ENCODE measurements around the gene PIGX. TPM values are rescaled to one million over a fixed set of nuclear protein-coding genes. Genes with fewer than 3 reads are reported as not detected.
A peak's percentile ranks its signal among the peaks of the same experiment; 100 is the strongest.

Gene PIGX
- total RNA-seq, 1 donor from 2014 or later = 21.8 TPM

GRCh38 chr3:196684548-196685407, 27.4 kb upstream of the PIGX start:
- ChIA-PET POLR2A (interaction anchor here (0.6 to 2.5 kb wide), 16 partner anchors 25 to 537 kb away, joined by 3 to 22 read pairs (median 6); partner anchors contain the start of genes CEP19, NRROS, PAK2 and PIGX), CTCF (interaction anchor here (0.6 to 11.5 kb wide), 10 partner anchors 8 to 156 kb away, joined by 3 to 258 read pairs (median 4); partner anchors contain the start of gene NRROS)
- intact Hi-C loops (cut with micrococcal nuclease) = loop anchor here (1.0 to 5.0 kb wide), 7 partner anchors 13 to 432 kb away; partner anchors contain the start of genes CEP19 and PIGX
- H3K36me3 Mint-ChIP-seq (ENCODE audit: low read depth) = no peaks in the 10 kb centered on the region
- H3K27me3 Mint-ChIP-seq = no peaks in the 10 kb centered on the region
- H3K4me1 Mint-ChIP-seq = peaks cover 30% of the 10 kb centered on the region
- peak overlapping the region; percentile 66 for H3K4me3 Mint-ChIP-seq
- H3K9me3 Mint-ChIP-seq = peaks cover 3% of the 10 kb centered on the region
- peak; percentile 81 for TF ChIP-seq CTCF (IDR thresholded peaks at IDR 0.05)
- DNase-seq = peak; percentile 49
- H3K27ac Mint-ChIP-seq = peak overlapping the region; percentile 60
- ATAC-seq (ENCODE audit: low read depth) = peak; percentile 90

DNA sequence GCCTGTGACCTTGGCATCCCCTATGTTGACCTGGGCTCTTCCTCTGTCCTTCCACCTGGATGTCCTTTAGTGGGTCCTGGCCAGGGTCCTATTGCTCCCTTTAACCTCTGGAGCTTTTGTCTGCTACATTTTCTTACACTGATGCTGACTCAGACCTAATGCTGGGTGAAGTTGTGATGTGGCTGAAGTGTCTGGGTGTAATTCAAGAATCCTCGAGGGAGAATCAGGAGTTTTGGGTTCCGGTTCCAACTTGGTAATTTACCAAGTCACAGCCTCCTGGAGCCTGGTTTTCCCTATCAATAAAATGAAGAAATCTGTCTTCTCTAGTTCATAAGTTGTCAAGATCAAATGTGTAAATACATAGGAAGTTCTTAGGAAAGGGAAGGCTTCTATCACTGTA, 25.7 kb upstream of the PIGX start:
- CTCF ChIA-PET = interaction anchor here (0.7 to 11.5 kb wide), 4 partner anchors 10 to 93 kb away, joined by 3 to 258 read pairs (median 4); no protein-coding TSS in a partner anchor
- Mint-ChIP-seq H3K9me3 (peaks cover 3% of the 10 kb centered on the region), H3K27me3 (no peaks in the 10 kb centered on the region), H3K27ac (no peak overlapping the region), H3K4me3 (no peak overlapping the region), H3K4me1 (peaks cover 30% of the 10 kb centered on the region), H3K36me3 (ENCODE audit: low read depth) (no peaks in the 10 kb centered on the region)
- ATAC-seq (ENCODE audit: low read depth) (no peak), DNase-seq (no peak)
- no peak for TF ChIP-seq CTCF (IDR thresholded peaks at IDR 0.05)
- intact Hi-C loops (cut with micrococcal nuclease) = loop anchor here (5.0 kb wide), 2 partner anchors 159 to 434 kb away; no protein-coding TSS in a partner anchor
- POLR2A ChIA-PET = interaction anchor here (1.2 to 2.5 kb wide), 3 partner anchors 10 to 47 kb away, joined by 3 to 8 read pairs (median 4); partner anchors contain the start of gene NRROS

DNA sequence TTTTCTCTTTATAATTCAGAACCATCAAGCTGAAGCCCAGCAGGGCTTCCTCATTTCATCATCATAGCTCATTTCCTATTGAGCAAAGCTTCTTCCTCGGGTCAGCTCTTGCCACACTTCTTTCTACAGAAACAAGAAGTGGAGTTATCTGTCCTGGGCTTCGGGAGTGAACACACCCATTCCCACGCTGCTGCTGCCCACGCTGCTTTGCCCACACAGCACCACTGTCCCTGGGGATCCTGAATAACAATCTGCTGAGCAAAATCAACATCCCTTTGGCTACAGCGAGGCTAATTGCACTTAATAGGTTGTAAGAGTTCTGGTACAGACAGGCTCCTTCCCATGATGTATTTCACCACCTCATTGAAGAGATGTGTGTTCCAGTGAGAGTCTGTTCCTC, 23.8 kb upstream of the PIGX start:
- CTCF ChIA-PET = interaction anchor here (11.5 kb wide), 1 partner anchor 80 kb away, joined by 258 read pairs; no protein-coding TSS in a partner anchor
- no peak for DNase-seq
- ATAC-seq (ENCODE audit: low read depth) = peak; percentile 30
- Mint-ChIP-seq H3K27me3 (no peaks in the 10 kb centered on the region), H3K9me3 (no peaks in the 10 kb centered on the region), H3K4me3 (peak overlapping the region; percentile 41), H3K27ac (peak overlapping the region; percentile 35), H3K36me3 (ENCODE audit: low read depth) (no peaks in the 10 kb centered on the region), H3K4me1 (peaks cover 30% of the 10 kb centered on the region)
- POLR2A ChIA-PET = interaction anchor here (0.8 to 1.0 kb wide), 4 partner anchors 21 to 78 kb away, joined by 3 to 8 read pairs (median 3); partner anchors contain the start of genes CEP19 and PIGX
- no peak for TF ChIP-seq CTCF (IDR thresholded peaks at IDR 0.05)
- intact Hi-C loops (cut with micrococcal nuclease) = loop anchor here (5.0 kb wide), 2 partner anchors 161 to 436 kb away; no protein-coding TSS in a partner anchor

- POLR2A ChIA-PET = interaction anchor here (0.5 to 1.7 kb wide), 5 partner anchors 48 to 188 kb away, joined by 3 to 17 read pairs (median 6); partner anchors contain the start of gene PAK2
- ATAC-seq (ENCODE audit: low read depth) (no peak), DNase-seq (no peak)
- Mint-ChIP-seq H3K36me3 (ENCODE audit: low read depth) (no peaks in the 10 kb centered on the region), H3K27me3 (no peaks in the 10 kb centered on the region), H3K9me3 (no peaks in the 10 kb centered on the region), H3K4me3 (no peak overlapping the region), H3K27ac (no peak overlapping the region), H3K4me1 (peaks cover 19% of the 10 kb centered on the region)
- CTCF ChIA-PET = interaction anchor here (11.5 kb wide), 1 partner anchor 82 kb away, joined by 258 read pairs; no protein-coding TSS in a partner anchor
- intact Hi-C loops (cut with micrococcal nuclease) = loop anchor here (5.0 kb wide), 2 partner anchors 163 to 438 kb away; no protein-coding TSS in a partner anchor
- TF ChIP-seq CTCF (IDR thresholded peaks at IDR 0.05) = no peak
These were observed 22.1 kb upstream of the PIGX start for GRCh38 chr3:196689941-196690660.

Measured in activated B cell treated with CpG ODN at 0.5 μM for 24 hours (primary cell).